Measurements from ENCODE around the gene PAQR5.
"Not testable (repeated sequence)": the region's sequence is repeated elsewhere in the genome, so short reads cannot be mapped to it uniquely, and the experiment has no call there.

PAQR5 gene

DNA sequence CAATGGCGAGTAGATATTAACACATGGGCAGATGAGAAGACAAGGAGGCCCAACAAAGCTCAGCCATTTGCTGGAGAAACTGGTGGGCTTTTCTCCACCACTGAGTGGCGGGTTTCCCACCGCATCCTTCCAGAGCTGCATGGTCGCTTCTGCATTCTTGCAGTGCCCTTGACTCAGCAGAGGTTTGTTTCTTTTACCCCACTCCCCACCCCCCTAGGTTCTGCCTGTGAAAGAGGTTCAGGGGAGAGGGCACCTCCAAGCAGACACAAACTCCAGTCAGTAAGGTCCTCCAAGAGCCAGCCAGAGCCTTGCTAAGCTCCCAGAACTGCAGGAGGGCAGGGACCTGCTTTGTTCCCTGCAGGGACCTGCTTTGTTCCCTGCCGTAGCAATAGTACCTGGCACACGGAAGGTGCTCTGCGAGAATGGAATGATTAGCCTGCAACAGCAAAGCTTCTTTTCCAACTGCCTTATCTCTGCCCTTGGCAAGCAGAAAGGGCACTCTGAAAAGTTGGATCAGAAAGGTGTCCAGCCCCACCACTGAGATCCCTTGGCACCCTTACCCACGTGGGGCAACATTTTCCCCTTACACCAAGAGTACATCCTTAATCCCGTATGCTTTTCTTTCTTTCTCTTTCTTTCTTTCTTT lies 1.4 kb downstream of the PAQR5 start:
- Histone ChIP-seq H3K27me3 (ENCODE audit: control insufficient read depth in 1 of 2, insufficient read depth in 1 of 2, low read length in 2 of 2) (peaks cover 18 to 36% of the 10 kb centered on the region in 2 experiments), H4K91ac (ENCODE audit: low read length) (no peak overlapping the region), H4K8ac (ENCODE audit: low read length) (no peak overlapping the region), H2BK120ac (ENCODE audit: low read depth, low read length) (no peak overlapping the region), H3K4me2 (ENCODE audit: low read length, poor library complexity, severe bottlenecking) (peak overlapping the region; percentile 6), H3K4ac (ENCODE audit: low read depth in 1 of 2, low read length in 2 of 2) (no peak overlapping the region), H3K27ac (ENCODE audit: low read length, poor library complexity, severe bottlenecking) (no peak overlapping the region), H3K4me3 (ENCODE audit: insufficient read depth in 1 of 2, low read depth in 1 of 2, low read length in 2 of 2) (peak overlapping the region in 1 of 2 experiments; percentile 72), H3K18ac (ENCODE audit: low read depth in 1 of 2, low read length in 2 of 2) (peak overlapping the region in 1 of 2 experiments; percentile 28), H3K23ac (ENCODE audit: low read length in 2 of 2) (no peak overlapping the region), H3K4me1 (ENCODE audit: control insufficient read depth, insufficient read depth, low read depth, low read length) (peaks cover 32% of the 10 kb centered on the region), H3K9ac (ENCODE audit: low read length) (peak overlapping the region; percentile 62), H3K36me3 (ENCODE audit: control insufficient read depth in 1 of 2, insufficient read depth in 2 of 2, low read depth in 1 of 2, low read length in 2 of 2) (no peaks in the 10 kb centered on the region), H3K9me3 (ENCODE audit: control insufficient read depth, low read length) (no peaks in the 10 kb centered on the region), H2BK5ac (ENCODE audit: low read depth, low read length, poor library complexity, severe bottlenecking) (no peak overlapping the region), H2AFZ (ENCODE audit: low read depth, low read length) (no peak overlapping the region), H3K79me1 (replicated peaks; ENCODE audit: low read length, poor library complexity, severe bottlenecking) (no peaks in the 10 kb centered on the region), H2BK12ac (ENCODE audit: low read length in 2 of 2) (no peak overlapping the region), H2AK5ac (ENCODE audit: low read length, severe bottlenecking) (no peak overlapping the region), H3K14ac (ENCODE audit: low read length in 2 of 2) (peak overlapping the region in 1 of 2 experiments; percentile 23), H2BK15ac (ENCODE audit: low read depth, poor library complexity, severe bottlenecking) (no peak overlapping the region)
- DNase-seq = peak; percentile 22
- WGBS = 35% methylated on average over 9 of the region's 9 CpGs

DNA sequence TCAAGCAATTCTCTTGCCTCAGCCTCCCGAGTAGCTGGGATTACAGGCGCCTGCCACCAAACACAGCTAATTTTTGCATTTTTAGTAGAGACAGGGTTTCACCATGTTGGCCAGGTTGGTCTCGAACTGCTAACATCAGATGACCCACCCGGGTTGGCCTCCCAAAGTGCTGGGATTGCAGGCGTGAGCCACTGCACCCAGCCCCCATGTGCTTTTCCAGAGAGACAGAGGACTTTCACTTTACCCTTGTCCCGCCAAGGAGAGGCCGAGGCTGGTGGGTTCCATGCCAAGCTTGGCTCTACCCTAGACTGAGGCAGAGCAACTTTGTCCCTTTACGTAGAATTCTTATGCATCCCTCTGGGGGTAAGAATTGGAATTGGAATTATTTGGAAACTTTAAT lies 2.4 kb downstream of the PAQR5 start:
- H3K4me3 ChIP-seq (ENCODE audit: insufficient read depth in 1 of 2, low read depth in 1 of 2, low read length in 2 of 2); H4K91ac ChIP-seq (ENCODE audit: low read length); H2AK5ac ChIP-seq (ENCODE audit: low read length, severe bottlenecking); H2BK120ac ChIP-seq (ENCODE audit: low read depth, low read length); H4K8ac ChIP-seq (ENCODE audit: low read length); DNase-seq; H2AFZ ChIP-seq (ENCODE audit: low read depth, low read length); H3K18ac ChIP-seq (ENCODE audit: low read depth in 1 of 2, low read length in 2 of 2); H3K14ac ChIP-seq (ENCODE audit: low read length in 2 of 2); H3K4me2 ChIP-seq (ENCODE audit: low read length, poor library complexity, severe bottlenecking); H3K27ac ChIP-seq (ENCODE audit: low read length, poor library complexity, severe bottlenecking); H2BK15ac ChIP-seq (ENCODE audit: low read depth, poor library complexity, severe bottlenecking); H3K36me3 ChIP-seq (ENCODE audit: control insufficient read depth in 1 of 2, insufficient read depth in 2 of 2, low read depth in 1 of 2, low read length in 2 of 2); H3K4ac ChIP-seq (ENCODE audit: low read depth in 1 of 2, low read length in 2 of 2); H3K9me3 ChIP-seq (ENCODE audit: control insufficient read depth, low read length); H2BK5ac ChIP-seq (ENCODE audit: low read depth, low read length, poor library complexity, severe bottlenecking); H3K23ac ChIP-seq (ENCODE audit: low read length in 2 of 2); H3K79me1 ChIP-seq (replicated peaks; ENCODE audit: low read length, poor library complexity, severe bottlenecking); H2BK12ac ChIP-seq (ENCODE audit: low read length in 2 of 2); H3K9ac ChIP-seq (ENCODE audit: low read length): not testable (repeated sequence)
- H3K27me3 ChIP-seq (ENCODE audit: control insufficient read depth in 1 of 2, insufficient read depth in 1 of 2, low read length in 2 of 2) = peaks cover 18 to 36% of the 10 kb centered on the region in 2 experiments
- WGBS = 93% methylated on average over 6 of the region's 8 CpGs
- peaks cover 40% of the 10 kb centered on the region for H3K4me1 ChIP-seq (ENCODE audit: control insufficient read depth, insufficient read depth, low read depth, low read length)

DNA sequence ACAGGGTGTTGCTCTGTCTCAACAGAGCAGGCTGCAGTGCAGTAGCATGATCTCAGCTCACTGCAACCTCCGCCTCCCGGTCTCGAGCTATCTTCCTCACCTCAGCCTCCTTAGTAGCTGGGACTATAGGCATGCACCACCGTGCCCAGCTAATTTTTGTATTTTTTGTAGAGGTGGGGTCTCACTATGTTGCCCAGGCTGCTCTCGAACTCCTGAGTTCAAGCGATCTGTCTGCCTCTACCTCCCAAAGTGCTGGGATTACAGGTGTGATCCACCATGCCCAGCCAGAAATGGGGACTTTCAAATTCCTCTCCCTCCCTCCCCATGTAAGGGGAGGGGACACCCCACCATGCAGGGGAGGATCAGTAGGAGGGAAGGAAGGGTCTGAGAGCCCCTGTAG lies 3.4 kb downstream of the PAQR5 start:
- H2BK15ac ChIP-seq (ENCODE audit: low read depth, poor library complexity, severe bottlenecking); H3K9me3 ChIP-seq (ENCODE audit: control insufficient read depth, low read length); H3K23ac ChIP-seq (ENCODE audit: low read length in 2 of 2); H3K9ac ChIP-seq (ENCODE audit: low read length); DNase-seq; H2BK5ac ChIP-seq (ENCODE audit: low read depth, low read length, poor library complexity, severe bottlenecking); H3K79me1 ChIP-seq (replicated peaks; ENCODE audit: low read length, poor library complexity, severe bottlenecking); H3K14ac ChIP-seq (ENCODE audit: low read length in 2 of 2); H3K4ac ChIP-seq (ENCODE audit: low read depth in 1 of 2, low read length in 2 of 2); H4K91ac ChIP-seq (ENCODE audit: low read length); H2BK120ac ChIP-seq (ENCODE audit: low read depth, low read length); H3K4me2 ChIP-seq (ENCODE audit: low read length, poor library complexity, severe bottlenecking); H3K27ac ChIP-seq (ENCODE audit: low read length, poor library complexity, severe bottlenecking); H3K4me3 ChIP-seq (ENCODE audit: insufficient read depth in 1 of 2, low read depth in 1 of 2, low read length in 2 of 2); H3K18ac ChIP-seq (ENCODE audit: low read depth in 1 of 2, low read length in 2 of 2); H4K8ac ChIP-seq (ENCODE audit: low read length); H2AK5ac ChIP-seq (ENCODE audit: low read length, severe bottlenecking); H2AFZ ChIP-seq (ENCODE audit: low read depth, low read length); H3K36me3 ChIP-seq (ENCODE audit: control insufficient read depth in 1 of 2, insufficient read depth in 2 of 2, low read depth in 1 of 2, low read length in 2 of 2): not testable (repeated sequence)
- Histone ChIP-seq H2BK12ac (ENCODE audit: low read length in 2 of 2) (peak overlapping the region in 1 of 2 experiments; percentile 21), H3K4me1 (ENCODE audit: control insufficient read depth, insufficient read depth, low read depth, low read length) (peaks cover 40% of the 10 kb centered on the region), H3K27me3 (ENCODE audit: control insufficient read depth in 1 of 2, insufficient read depth in 1 of 2, low read length in 2 of 2) (peaks cover 15 to 28% of the 10 kb centered on the region in 2 experiments)
- WGBS = 100% methylated on average over 5 of the region's 6 CpGs

DNA sequence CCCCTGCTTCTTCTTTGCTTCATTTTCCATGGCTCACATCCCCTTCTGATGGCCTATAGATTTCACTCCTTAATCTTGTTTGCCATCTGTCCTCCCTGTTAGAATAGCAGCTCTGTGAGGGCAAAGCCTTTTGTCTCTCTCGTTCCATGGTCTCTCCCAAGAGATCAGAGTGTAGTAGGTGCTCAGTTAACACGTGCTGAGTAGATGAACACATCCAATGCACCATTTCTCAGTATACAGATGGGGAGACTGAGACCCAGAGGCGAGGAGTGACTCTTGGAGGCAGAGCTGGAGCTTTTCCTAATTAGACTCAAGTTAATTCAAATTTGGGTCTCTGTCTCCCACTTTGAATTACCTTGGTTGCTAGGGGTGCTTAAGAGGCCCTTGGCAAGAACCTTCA lies 4.2 kb downstream of the PAQR5 start:
- H3K4me1 ChIP-seq (ENCODE audit: control insufficient read depth, insufficient read depth, low read depth, low read length) = peaks cover 40% of the 10 kb centered on the region

More for the DNA sequence above, 4.2 kb downstream of the PAQR5 start:
- H3K4me2 ChIP-seq (ENCODE audit: low read length, poor library complexity, severe bottlenecking) = no peak overlapping the region
- H3K23ac ChIP-seq (ENCODE audit: low read length in 2 of 2) = no peak overlapping the region
- H3K9ac ChIP-seq (ENCODE audit: low read length) = peak overlapping the region; percentile 12
- H3K4ac ChIP-seq (ENCODE audit: low read depth in 1 of 2, low read length in 2 of 2) = no peak overlapping the region
- no peaks in the 10 kb centered on the region for H3K9me3 ChIP-seq (ENCODE audit: control insufficient read depth, low read length)
- no peak overlapping the region for H2AK5ac ChIP-seq (ENCODE audit: low read length, severe bottlenecking)
- H4K8ac ChIP-seq (ENCODE audit: low read length) = no peak overlapping the region
- H3K14ac ChIP-seq (ENCODE audit: low read length in 2 of 2) = no peak overlapping the region
- H2BK120ac ChIP-seq (ENCODE audit: low read depth, low read length) = no peak overlapping the region
- H4K91ac ChIP-seq (ENCODE audit: low read length) = peak overlapping the region; percentile 41
- H2AFZ ChIP-seq (ENCODE audit: low read depth, low read length) = no peak overlapping the region
- no peak overlapping the region for H2BK15ac ChIP-seq (ENCODE audit: low read depth, poor library complexity, severe bottlenecking)
- H3K36me3 ChIP-seq (ENCODE audit: control insufficient read depth in 1 of 2, insufficient read depth in 2 of 2, low read depth in 1 of 2, low read length in 2 of 2) = peaks cover 0 to 5% of the 10 kb centered on the region in 2 experiments
- no peak overlapping the region for H2BK5ac ChIP-seq (ENCODE audit: low read depth, low read length, poor library complexity, severe bottlenecking)
- H3K79me1 ChIP-seq (replicated peaks; ENCODE audit: low read length, poor library complexity, severe bottlenecking) = no peaks in the 10 kb centered on the region
- 0% methylated on average over 1 of the region's 3 CpGs for WGBS
- H3K4me3 ChIP-seq (ENCODE audit: insufficient read depth in 1 of 2, low read depth in 1 of 2, low read length in 2 of 2) = no peak overlapping the region
- H2BK12ac ChIP-seq (ENCODE audit: low read length in 2 of 2) = peak overlapping the region in 1 of 2 experiments; percentile 40
- H3K27me3 ChIP-seq (ENCODE audit: control insufficient read depth in 1 of 2, insufficient read depth in 1 of 2, low read length in 2 of 2) = peaks cover 9 to 19% of the 10 kb centered on the region in 2 experiments
- H3K18ac ChIP-seq (ENCODE audit: low read depth in 1 of 2, low read length in 2 of 2) = no peak overlapping the region
- H3K27ac ChIP-seq (ENCODE audit: low read length, poor library complexity, severe bottlenecking) = no peak overlapping the region
- DNase-seq = no peak
